Transverse colon (tissue), 4 donors: ENCODE data around the gene CPD. TPM values are rescaled to one million over a fixed set of nuclear protein-coding genes. Genes with fewer than 3 reads are reported as not detected.
"Not testable (repeated sequence)": the region's sequence is repeated elsewhere in the genome, so short reads cannot be mapped to it uniquely, and the experiment has no call there.

Experiments used
- DNase-seq: peaks from one replicate; pipeline ENCODE4 v3.0.0-alpha.2; 2019
- H3K27ac ChIP-seq, 4 donors: fragments of 200-600 bp; sonication (generic); 2 replicates each; pipeline ENCODE4 v1.5.1; 2016 to 2018; ENCODE audit warnings: inconsistent platforms in 4 of 4
- H3K27me3 ChIP-seq: fragments of 200-600 bp; sonication (generic); 2 replicates; pipeline ENCODE4 v1.5.1; 2017; ENCODE audit warnings: inconsistent platforms
- H3K36me3 ChIP-seq, 4 donors: fragments of 200-600 bp; sonication (generic); 2 replicates each; pipeline ENCODE4 v1.5.1; 2017 to 2019; ENCODE audit warnings: inconsistent platforms in 4 of 4
- H3K4me1 ChIP-seq, 4 donors: fragments of 200-600 bp; sonication (generic); 2 replicates each; pipeline ENCODE4 v1.5.1; 2017 to 2020; ENCODE audit warnings: inconsistent platforms in 4 of 4
- H3K4me3 ChIP-seq, 4 donors: fragments of 200-600 bp; sonication (generic); 1 replicate in 1 of 4; 2 replicates in 3 of 4; pipeline versions ENCODE4 v1.5.1 to v1.6.1; 2017 to 2019; ENCODE audit warnings: inconsistent platforms in 4 of 4
- H3K9me3 ChIP-seq, 2 donors: fragments of 200-600 bp; sonication (generic); 2 replicates each; pipeline ENCODE4 v1.5.1; 2017 to 2019; ENCODE audit warnings: inconsistent platforms in 2 of 2
- EP300 ChIP-seq: sonication (generic); formaldehyde crosslinking; IDR thresholded peaks from one replicate; pipeline ENCODE4 v1.6.1; 2017; ENCODE audit warnings: antibody characterized with exemption, low read depth
- POLR2A ChIP-seq: fragments of 450-650 bp; IDR thresholded peaks from one replicate; pipeline ENCODE4 v1.6.1; 2016; ENCODE audit warnings: antibody characterized with exemption, mild to moderate bottlenecking, moderate library complexity
- POLR2AphosphoS5 ChIP-seq, 3 donors: sonication (generic); formaldehyde crosslinking; IDR thresholded peaks; one replicate each; pipeline ENCODE4 v1.6.1; 2016; ENCODE audit warnings: antibody characterized with exemption in 3 of 3
- WGBS, 2 donors: methylation state at CpG; one replicate each; pipeline ENCODE4 v1.1.5; 2018; ENCODE audit warnings: low coverage in 1 of 2; 5-methylcytosine and 5-hydroxymethylcytosine counted together
- in situ Hi-C, 4 donors: fragments of 200-750 bp; cut with MboI; loops; one replicate each; pipeline versions ENCODE4 v1.15.0 to v1.15.1; 2017; ENCODE audit warnings: low sequenced_read_pairs in 3 of 4, low pct_ligation_motif_present in 1 of 4, low pct_unique_long_range_greater_than_20kb in 1 of 4
- intact Hi-C: fragments of 100-400 bp; cut with DNase I; formaldehyde crosslinking; loops from one replicate; pipeline ENCODE4 v1.15.1; 2023; ENCODE audit warnings: low total_unique reads
- total RNA-seq, 4 donors: library from RNA; depleted of rRNA; stranded (reverse); fragments of >200 nt; gene quantifications; one replicate each; pipeline ENCODE4 v1.1.0, GENCODE V29; 2016
- TF ChIP-seq, protein P1 (sequence below), 5 experiments: fragments of 200-600 bp in 3 of 5; fragments of 450-650 bp in 2 of 5; sonication (generic) in 3 of 5; IDR thresholded peaks; 1 replicate in 2 of 5; 2 replicates in 3 of 5; pipeline ENCODE4 v1.5.1; 2016 to 2017; ENCODE audit warnings: antibody characterized with exemption in 5 of 5, inconsistent platforms in 3 of 5, mild to moderate bottlenecking in 2 of 5, moderate library complexity in 1 of 5

The CPD gene
- total RNA-seq, 4 donors from 2014 or later = 92.0 to 488 (median 105) TPM

DNA sequence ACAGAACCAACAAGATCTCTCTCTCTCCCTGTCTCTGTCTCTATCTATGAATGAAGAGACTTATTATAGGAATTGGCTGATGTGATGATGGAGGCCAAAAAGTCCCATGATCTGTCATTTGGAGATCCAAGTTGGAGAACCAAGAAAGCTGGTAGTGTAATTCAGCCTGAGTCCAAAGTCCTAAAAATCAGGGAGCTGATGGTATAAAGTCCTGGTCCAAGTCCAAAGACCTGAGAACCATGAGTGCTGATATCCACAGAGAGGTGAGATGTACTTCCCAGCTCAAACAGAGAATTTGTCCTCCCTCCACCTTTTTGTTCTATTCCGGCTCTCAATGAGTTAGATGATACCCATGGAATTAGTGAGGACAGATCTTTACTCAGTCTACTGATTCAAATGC is 29.5 kb upstream of the CPD start:
- Histone ChIP-seq H3K4me1 (peaks cover 0 to 24% (median 12%) of the 10 kb centered on the region in 4 donors), H3K36me3 (no peaks in the 10 kb centered on the region), H3K27ac (no peak overlapping the region), H3K4me3 (no peak overlapping the region), H3K9me3 (no peaks in the 10 kb centered on the region), H3K27me3 (no peaks in the 10 kb centered on the region)
- TF ChIP-seq POLR2A = no peak
- TF ChIP-seq POLR2AphosphoS5 (IDR thresholded peaks at IDR 0.05) = no peak
- TF ChIP-seq, protein P1, sequence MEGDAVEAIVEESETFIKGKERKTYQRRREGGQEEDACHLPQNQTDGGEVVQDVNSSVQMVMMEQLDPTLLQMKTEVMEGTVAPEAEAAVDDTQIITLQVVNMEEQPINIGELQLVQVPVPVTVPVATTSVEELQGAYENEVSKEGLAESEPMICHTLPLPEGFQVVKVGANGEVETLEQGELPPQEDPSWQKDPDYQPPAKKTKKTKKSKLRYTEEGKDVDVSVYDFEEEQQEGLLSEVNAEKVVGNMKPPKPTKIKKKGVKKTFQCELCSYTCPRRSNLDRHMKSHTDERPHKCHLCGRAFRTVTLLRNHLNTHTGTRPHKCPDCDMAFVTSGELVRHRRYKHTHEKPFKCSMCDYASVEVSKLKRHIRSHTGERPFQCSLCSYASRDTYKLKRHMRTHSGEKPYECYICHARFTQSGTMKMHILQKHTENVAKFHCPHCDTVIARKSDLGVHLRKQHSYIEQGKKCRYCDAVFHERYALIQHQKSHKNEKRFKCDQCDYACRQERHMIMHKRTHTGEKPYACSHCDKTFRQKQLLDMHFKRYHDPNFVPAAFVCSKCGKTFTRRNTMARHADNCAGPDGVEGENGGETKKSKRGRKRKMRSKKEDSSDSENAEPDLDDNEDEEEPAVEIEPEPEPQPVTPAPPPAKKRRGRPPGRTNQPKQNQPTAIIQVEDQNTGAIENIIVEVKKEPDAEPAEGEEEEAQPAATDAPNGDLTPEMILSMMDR (IDR thresholded peaks at IDR 0.05) = no peak
- TF ChIP-seq EP300 = no peak
- WGBS, 2 donors = 94 to 100% methylated on average over 1 of the region's 1 CpG
- intact Hi-C loops (no loop called here), in situ Hi-C loops (loop anchor here in 2 of 4 donors (25.0 kb wide), 1 partner anchor 237 kb away; the partner anchor contains the start of gene NSRP1 (in 2 of the 2))
- DNase-seq = no peak

DNA sequence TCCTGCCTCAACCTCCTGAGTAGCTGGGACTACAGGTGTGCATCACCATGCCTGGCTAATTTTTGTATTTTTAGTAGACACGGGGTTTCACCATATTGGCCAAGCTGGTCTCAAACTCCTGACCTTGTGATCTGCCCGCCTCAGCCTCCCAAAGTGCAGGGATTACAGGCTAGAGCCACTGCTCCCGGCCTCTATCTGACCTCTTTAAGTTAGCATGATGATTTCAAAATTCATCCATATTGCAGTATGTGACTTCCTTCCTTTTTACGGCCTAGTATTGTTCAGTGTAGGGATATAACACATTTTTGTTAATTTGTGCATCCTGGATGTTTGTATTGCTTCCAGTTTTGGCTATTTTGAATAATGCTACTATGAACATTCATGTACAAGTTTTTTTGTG is 27.5 kb upstream of the CPD start:
- H3K27ac ChIP-seq, H3K36me3 ChIP-seq, H3K4me1 ChIP-seq, DNase-seq, intact Hi-C loops, H3K9me3 ChIP-seq, in situ Hi-C loops, H3K4me3 ChIP-seq, H3K27me3 ChIP-seq: not testable (repeated sequence)
- 80 to 89% methylated on average over 1 to 4 of the region's 4 CpGs for WGBS, 2 donors

DNA sequence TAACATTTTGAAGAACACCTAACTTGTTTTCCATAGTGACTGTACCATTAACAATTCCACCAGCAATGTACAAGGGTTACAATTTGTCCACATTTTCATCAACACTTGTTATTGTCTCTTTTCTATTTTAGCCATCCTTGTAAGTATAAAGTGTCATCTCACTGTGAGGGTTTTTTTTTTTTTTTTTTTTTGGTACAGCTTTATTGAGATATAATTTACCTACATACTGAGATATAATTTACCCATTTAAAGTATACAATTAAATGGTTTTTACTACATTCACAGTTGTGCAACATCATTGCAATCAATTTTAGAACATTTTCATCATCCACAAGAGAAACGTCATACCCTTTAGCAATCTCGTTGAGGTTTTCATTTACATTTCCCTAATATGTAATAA is 27.0 kb upstream of the CPD start:
- intact Hi-C loops (no loop called here), in situ Hi-C loops (no loop called here)
- TF ChIP-seq EP300 (no peak), POLR2AphosphoS5 (IDR thresholded peaks at IDR 0.05) (no peak), POLR2A (no peak)
- TF ChIP-seq, protein P1 (IDR thresholded peaks at IDR 0.05) = no peak
- no peaks in the 10 kb centered on the region for H3K27me3 ChIP-seq
- 75 to 85% methylated on average over 2 of the region's 2 CpGs for WGBS, 2 donors
- no peaks in the 10 kb centered on the region for H3K4me1 ChIP-seq
- no peak overlapping the region for H3K4me3 ChIP-seq
- no peaks in the 10 kb centered on the region for H3K36me3 ChIP-seq
- H3K27ac ChIP-seq = no peak overlapping the region
- no peaks in the 10 kb centered on the region for H3K9me3 ChIP-seq
- DNase-seq = no peak

DNA sequence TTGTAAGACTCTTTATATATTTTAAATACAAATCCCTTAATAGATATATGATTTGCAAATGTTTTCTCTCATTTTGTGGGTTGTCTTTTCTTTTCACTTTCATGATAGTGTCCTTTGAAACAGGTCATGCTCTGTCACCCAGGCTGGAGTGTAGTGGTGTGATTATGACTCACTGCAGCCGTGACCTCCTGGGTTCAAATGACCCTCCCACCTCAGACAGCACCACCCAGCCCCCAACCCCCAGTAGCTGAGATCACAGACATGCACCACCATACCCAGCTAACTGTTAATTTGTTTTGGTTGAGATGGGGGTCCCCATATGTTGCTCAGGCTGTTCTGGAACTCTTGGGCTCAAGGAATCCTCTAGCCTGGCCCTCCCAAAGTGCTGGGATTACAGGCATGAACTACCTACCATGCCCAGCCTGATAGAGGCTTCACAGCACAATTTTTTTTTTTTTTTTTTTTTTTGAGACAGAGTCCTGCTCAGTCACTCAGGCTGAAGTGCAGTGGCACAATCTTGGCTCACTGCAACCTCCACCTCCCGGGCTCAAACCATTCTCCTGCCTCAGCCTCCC is 26.4 kb upstream of the CPD start:
- intact Hi-C loops (no loop called here), in situ Hi-C loops (no loop called here)
- TF ChIP-seq POLR2A (no peak), POLR2AphosphoS5 (IDR thresholded peaks at IDR 0.05) (no peak), EP300 (no peak)
- TF ChIP-seq, protein P1 (IDR thresholded peaks at IDR 0.05) = no peak
- no peak for DNase-seq
- no peaks in the 10 kb centered on the region for H3K4me1 ChIP-seq
- no peaks in the 10 kb centered on the region for H3K36me3 ChIP-seq
- no peak overlapping the region for H3K4me3 ChIP-seq
- WGBS, 2 donors = 63 to 75% methylated on average over 2 of the region's 2 CpGs
- H3K27ac ChIP-seq = no peak overlapping the region
- no peaks in the 10 kb centered on the region for H3K9me3 ChIP-seq
- H3K27me3 ChIP-seq = no peaks in the 10 kb centered on the region

DNA sequence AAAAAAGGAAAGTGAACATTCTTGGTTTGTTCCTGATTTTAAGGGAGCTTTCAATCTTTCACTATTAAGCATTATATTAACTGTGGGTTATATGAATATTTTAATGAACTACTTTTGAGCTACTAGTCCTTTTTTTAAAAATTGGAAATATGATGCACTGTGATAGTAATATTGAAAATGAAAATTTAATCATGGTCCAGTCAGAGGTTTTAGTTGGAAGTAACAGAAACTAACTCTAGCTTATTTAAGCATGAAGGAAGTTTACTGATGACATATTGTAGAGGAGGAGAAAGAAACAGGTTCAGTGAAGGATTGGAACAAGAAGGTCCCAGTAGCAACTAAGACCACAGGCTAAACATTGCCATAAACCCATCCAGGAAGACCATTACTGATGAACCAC is 24.0 kb upstream of the CPD start:
- Histone ChIP-seq H3K36me3 (no peaks in the 10 kb centered on the region), H3K4me3 (no peak overlapping the region), H3K27me3 (no peaks in the 10 kb centered on the region), H3K27ac (no peak overlapping the region), H3K4me1 (no peaks in the 10 kb centered on the region), H3K9me3 (no peaks in the 10 kb centered on the region)
- TF ChIP-seq, protein P1 (IDR thresholded peaks at IDR 0.05) = no peak
- in situ Hi-C loops = no loop called here
- intact Hi-C loops = no loop called here
- no peak for DNase-seq
